ENCODE results near the gene PTGDR2.

GRCh38 chr11:60852982-60853950 is 2.5 kb downstream of the PTGDR2 start:
- TF ChIP-seq TCF7 (CRISPR knock-in tag; IDR thresholded peaks at IDR 0.05; ENCODE audit: low read depth), result no peak
- TF ChIP-seq MXD4 (CRISPR knock-in tag; IDR thresholded peaks at IDR 0.05; ENCODE audit: borderline replicate concordance), result no peak
- TF ChIP-seq CTCF (IDR thresholded peaks at IDR 0.05), result no peak
- no peak for TF ChIP-seq MAX (CRISPR knock-in tag; IDR thresholded peaks at IDR 0.05)
- no peak for TF ChIP-seq ATF3 (CRISPR knock-in tag; conservative IDR thresholded peaks at IDR 0.05)
- no peak for TF ChIP-seq CREB1 (CRISPR knock-in tag; IDR thresholded peaks at IDR 0.05)
- TF ChIP-seq ESRRA (CRISPR knock-in tag; IDR thresholded peaks at IDR 0.05; ENCODE audit: borderline replicate concordance), result no peak
- no peak for TF ChIP-seq NFYB (CRISPR knock-in tag; conservative IDR thresholded peaks at IDR 0.05; ENCODE audit: low read depth)
- no peak for TF ChIP-seq GTF2I (CRISPR knock-in tag; conservative IDR thresholded peaks at IDR 0.05)
- no peak for TF ChIP-seq TEAD1 (CRISPR knock-in tag; IDR thresholded peaks at IDR 0.05)
- no peak for TF ChIP-seq PRDM15 (CRISPR knock-in tag; IDR thresholded peaks at IDR 0.05)
- no peak for TF ChIP-seq KAT7 (CRISPR knock-in tag; IDR thresholded peaks at IDR 0.05; ENCODE audit: borderline replicate concordance)
